Effector CD8-positive, alpha-beta T cell (primary cell): Measurements from ENCODE around the gene CHEK1.
"Not testable (repeated sequence)": the region's sequence is repeated elsewhere in the genome, so short reads cannot be mapped to it uniquely, and the experiment has no call there.

Source experiments
- DNase-seq: peaks from one replicate; lab custom pipeline; 2025; lab: John Stamatoyannopoulos, UW
- total RNA-seq, 4 experiments: gene quantifications; one replicate each; lab custom pipeline; 2026; lab: John Stamatoyannopoulos, UW

CHEK1 gene
- 2.0 to 9.8 (median 5.6) reads per million in 4 experiments for total RNA-seq

DNA sequence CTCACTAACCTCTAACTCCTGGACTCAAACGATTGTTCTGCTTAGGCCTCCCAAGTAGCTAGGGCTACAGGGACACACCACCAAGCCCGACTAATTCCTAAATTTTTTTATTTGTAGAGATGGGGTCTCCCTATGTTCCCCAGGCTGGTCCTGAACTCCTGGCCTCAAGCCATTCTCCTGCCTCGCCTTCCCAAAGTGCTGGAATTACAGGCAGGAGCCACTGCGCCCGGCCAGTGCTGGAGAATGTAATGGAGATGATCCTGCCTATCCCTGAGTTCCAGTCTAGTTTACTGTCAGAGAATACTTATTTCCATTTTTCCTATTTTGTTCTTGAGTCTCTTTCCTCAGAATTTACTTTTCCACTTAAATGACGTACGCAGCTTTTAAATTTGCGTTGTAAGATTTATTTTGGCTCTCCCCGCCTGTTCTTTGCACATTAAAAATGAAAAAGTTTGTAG is at the start of gene CHEK1:
CHEK1 (plus strand) TSS at position 408 of the 458 bp plus-strand sequence. CDS start 1,606 bp downstream, outside the sequence.
- DNase-seq: no peak

DNA sequence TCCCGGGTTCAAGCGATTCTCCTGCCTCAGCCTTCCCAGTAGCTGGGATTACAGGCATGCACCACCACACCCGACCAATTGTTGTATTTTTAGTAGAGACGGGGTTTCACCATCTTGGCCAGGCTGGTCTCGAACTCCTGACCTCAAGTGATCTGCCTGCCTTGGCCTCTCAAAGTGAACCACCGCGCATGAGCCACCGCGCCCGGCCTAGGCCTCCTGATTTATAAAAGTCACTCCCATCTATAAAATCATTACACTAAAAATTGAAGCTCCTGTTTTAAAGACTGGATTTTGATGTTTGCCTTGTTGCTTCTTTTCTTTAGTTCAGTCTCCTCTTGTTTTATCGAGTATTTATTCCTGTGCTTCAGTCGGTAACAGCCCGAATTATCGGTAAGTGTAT is 47.8 kb upstream of the CHEK1 start:
- not testable (repeated sequence) for DNase-seq

DNA sequence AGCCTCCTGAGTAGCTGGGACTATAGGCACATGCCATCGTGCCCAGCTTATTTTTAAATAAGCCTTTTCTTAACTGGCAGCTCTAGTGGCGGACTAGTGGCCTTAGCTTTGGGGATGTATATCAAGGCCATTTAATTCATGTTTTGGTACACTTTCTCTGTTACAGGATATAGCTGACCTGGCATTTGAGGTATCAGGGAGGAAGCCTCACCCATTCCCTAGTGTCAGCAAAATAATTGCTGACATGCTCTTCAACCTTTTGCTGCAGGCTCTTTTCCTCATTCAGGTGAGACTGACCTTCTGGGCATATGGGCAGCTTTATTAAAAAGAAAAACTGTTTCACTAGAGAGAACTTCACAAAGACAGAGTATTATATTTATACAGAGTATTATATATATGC is 46.2 kb upstream of the CHEK1 start:
- DNase-seq: no peak

DNA sequence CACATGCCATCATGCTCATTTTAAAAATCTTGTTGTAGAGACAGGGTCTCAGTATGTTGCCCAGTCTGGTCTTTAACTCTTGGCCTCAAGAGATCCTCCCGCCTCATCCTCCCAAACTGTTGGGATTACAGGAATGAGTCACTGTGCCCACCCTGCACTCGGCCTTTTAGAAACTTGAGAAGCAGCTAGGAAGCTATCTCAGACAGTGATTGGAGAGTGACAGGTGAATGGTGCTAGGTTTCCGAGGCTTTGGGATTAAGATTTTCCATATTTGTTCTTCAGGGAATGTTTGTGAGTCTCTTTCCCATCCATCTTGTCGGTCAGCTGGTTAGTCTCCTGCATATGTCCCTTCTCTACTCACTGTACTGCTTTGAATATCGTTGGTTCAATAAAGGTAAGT is 45.2 kb upstream of the CHEK1 start:
- no peak for DNase-seq

DNA sequence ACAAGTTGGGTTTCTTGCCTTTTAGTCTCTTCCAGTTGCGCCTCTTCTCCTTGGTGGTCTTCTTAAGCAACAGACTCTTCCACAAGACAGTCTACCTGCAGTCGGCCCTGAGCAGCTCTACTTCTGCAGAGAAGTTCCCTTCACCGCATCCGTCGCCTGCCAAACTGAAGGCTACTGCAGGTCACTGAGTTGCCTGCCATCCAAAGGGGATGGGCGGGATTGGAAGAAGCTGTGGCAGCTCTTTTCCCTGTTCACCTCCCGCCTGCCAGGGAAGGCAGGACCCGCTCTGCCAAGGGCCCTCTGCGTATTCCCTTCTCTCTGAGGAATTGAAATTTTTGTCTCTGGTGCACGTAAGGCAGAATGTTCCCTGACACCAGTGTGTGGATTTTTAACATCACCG is 41.5 kb upstream of the CHEK1 start:
- DNase-seq: no peak

DNA sequence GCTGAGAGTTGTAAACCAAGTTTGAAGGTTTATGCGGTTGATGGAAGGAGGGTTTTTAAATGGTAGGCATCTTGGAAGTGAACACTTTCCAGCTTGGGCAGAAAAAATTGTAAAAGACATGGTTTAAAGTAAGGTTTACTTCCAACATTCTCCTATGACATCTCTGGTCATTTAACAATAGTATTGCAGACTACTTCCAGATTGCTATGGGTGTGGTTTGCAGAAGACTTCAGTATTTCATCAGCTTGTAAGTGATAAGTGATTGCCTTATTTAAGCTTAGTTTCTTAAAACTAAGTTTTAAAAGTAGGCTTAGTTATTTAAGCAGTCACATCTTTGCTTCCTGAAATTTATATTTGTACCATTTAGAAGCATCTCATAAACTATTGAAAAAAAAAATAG is 39.5 kb upstream of the CHEK1 start:
- no peak for DNase-seq

DNA sequence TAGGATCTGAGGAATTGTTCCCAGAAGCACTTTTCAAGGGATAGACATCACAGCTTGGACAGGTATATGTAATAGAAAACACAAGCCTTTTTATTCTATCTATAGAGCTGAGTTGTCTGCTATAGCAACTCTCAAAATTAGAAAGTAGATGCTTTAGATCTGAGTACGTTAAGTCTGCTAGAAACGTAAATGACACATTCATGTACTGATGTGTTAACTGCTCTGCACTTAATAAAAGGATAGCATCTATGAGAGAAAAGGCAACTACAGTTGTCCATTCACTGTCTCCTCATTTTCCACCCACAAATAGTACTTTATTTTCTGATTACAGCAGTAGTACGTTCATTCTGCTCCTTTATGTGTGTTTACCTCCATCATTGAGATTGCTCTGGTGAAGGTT is 38.3 kb upstream of the CHEK1 start:
- DNase-seq: no peak

- DNase-seq: no peak
Observed at GRCh38 chr11:125587480-125587879, 37.5 kb upstream of the CHEK1 start.

- no peak for DNase-seq
Observed at GRCh38 chr11:125588505-125588904, 36.5 kb upstream of the CHEK1 start.

DNA sequence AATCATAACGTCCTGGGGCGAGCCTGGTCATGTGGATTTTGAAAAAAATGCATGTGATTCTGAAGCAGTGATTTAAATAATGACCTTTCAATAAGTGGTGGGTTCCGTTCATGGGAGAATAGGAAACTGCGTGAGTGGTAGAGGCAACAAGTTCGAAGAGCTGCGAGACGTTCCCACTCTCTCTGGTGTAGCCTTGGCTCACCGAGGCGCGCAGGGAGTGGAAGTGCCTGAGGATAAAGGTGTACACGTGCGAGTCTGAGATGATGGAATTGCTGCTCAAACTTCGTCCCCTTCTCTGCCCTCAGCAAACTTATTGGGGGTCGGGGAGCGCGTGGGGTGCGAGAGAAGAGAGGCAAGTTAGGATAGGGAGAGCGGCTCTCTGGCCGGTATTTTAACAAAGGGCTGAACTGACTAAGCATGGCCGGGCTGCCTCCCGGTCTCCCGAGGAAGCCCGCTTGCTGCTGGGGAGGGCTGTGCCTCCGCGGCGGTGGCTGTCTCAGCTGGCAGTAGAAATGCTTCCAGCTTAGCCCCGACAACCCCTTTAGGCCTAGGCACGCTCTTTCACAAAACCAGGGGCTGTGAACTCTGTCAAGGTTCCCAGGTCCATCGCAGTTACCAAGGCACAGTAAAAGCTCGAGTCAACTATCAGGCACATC is 33.2 kb upstream of the CHEK1 start:
- DNase-seq: peak; percentile 20

DNA sequence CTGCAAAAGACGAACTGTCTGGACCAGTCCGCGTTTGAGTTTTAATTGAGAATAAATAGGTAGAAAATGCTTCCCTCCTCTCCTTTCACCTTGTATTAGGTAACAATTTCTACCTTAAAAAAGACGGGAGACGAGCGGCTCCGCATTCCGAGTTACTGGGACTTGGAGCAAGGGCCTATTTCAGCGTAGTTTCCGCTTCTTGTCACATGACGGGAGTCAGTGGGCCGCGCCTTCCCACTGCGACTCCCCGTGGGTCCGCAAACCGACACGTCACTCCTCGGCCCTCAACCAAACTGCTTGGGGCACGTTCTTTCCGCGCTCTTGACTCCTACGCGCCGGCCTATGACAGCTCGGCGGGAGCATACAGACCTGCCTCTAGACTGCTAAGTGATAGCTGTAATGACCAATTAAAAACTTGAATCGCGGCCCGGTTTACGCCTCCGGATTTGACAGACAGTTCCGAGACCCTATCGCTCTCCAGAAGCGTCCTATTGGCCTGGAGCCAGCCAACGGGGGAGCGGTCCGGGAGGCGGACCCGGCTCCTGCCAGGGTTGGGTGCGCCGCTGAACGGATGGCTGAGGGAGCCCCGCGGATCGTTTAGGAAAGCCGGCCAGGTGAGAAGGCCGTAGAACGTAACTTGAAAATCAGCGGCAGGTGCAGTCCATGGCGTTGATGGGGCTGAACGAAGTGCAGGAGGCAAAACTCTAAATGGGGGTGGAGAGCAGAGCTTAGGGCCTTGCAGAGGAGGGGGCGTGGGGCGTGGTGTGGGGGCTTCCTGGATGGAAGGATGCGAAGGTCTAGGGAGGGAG is 32.5 kb upstream of the CHEK1 start, which contains the start of gene STT3A:
STT3A (plus strand) TSS at position 548 of the 809 bp plus-strand sequence. CDS start 3,064 bp downstream, outside the sequence.
- peak; percentile 98 for DNase-seq

- no peak for DNase-seq
Observed at GRCh38 chr11:125593114-125593820, 31.7 kb upstream of the CHEK1 start.

GRCh38 chr11:125594958-125595357 is 30.0 kb upstream of the CHEK1 start:
- DNase-seq: no peak

DNA sequence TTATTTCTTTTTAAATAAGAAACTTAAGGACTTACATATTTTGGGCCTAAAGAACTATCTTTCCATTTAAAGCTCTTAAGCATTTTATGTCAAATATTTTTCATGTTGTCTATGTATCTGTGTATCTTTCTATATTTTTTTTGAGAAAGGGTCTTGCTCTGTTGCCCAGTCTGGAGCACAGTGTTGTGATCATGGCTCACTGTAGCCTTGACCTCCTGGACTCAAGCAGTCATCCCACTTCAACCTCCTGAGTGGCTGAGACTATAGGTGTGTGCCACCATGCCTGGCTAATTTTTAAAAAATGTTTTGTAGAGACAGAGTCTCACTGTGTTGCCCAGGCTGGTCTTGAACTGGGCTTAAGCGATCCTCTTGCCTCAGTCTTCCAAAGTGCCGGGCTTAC is 24.3 kb upstream of the CHEK1 start:
- no peak for DNase-seq

DNA sequence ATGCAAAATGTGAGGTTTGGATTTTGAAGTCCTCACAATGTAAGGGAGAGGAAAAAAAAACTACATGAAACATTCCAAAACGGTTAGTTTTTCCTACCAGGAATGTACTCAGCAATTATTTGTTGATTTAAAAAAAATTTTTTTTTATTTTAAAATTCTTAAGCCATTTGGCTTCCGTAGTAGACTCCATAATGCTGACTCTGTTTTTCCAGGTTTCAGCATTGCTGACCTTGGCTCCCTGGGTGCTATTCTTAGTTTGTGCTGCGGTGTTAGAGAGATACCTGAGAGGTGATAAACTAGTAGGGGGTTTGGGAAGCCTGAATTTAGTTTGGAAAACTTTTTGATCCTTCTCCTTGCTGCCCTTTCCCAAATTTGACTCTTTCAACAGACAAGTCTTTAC is 21.8 kb upstream of the CHEK1 start:
- DNase-seq: no peak

GRCh38 chr11:125605417-125605816 is 19.5 kb upstream of the CHEK1 start:
- DNase-seq: no peak

- no peak for DNase-seq
Observed at GRCh38 chr11:125609545-125609944, 15.4 kb upstream of the CHEK1 start.

- no peak for DNase-seq
Observed at GRCh38 chr11:125618383-125618782, 6.6 kb upstream of the CHEK1 start.

- DNase-seq: no peak
Observed at GRCh38 chr11:125621995-125622394, 3.0 kb upstream of the CHEK1 start.

DNA sequence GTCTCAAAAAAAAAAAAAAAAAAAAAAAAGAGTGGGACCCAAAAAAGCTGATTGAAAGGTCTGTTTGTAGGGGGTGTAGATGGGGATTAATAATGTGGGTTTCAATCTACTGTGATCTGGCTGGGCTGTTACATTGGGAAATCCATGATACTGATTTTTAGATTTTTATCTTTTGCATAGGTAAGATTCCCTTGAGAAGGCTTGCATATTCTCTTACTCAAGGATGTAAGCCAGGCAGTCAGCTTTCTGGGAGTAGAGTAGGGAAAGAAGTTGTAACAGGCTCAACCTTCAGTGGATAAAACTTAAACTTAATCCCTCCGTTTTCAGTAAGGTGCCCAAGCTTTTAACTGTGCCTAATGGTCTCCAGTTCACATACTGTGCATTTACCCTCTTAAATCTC is 1.9 kb upstream of the CHEK1 start:
- no peak for DNase-seq

DNA sequence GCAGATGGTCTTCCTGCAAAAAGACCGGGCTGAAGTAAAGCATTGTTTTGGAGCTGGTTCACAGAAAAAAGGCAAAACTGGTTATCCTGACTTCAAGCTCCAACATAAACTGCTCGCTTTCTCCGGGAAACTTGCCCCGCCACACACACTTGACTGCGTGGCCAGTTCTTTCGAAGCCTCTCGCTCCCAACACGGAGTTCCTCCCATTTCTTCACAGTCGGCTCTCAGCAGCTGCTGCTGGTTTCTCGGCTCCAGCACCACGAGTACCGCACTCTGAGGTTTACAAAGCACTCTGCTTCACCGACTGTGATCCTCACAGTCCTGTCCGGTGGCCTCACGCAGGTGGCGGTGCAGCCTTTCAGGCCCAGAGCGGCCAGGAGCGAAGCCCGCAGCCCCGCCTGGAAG is 264 bp downstream of the CHEK1 start:
- DNase-seq: no peak

DNA sequence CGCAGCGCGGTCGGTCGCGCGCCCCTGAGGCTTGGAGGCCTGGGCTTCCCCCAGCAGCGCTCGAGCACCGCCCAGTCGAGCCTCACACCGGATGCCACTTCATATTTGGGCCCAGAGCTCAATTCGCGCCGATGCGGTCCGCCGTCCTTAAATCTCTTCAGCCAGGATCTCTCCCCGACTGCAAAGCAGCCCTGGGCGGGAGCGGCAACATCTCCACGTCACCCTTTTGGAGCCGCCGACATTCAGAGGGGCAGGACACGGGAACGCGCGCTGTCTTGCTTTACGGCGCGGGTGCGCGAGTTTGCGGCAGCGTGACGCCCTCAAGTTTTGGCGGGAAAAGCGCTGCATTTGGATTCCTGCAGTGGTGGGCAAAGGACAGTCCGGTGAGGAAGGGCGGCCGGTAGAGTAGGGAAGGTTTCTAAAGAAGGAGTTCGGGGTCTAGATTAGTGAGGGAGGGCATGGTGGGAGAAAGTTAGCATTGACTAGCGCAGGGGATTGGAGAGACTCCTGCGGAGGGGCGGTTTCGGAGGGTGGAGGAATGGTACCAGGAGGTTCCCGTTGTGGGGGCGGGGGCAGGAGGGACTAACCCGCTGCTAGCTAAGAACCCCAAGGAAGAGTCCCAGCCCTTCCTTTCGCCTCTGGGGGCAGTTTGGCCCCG is 796 bp downstream of the CHEK1 start:
- peak; percentile 69 for DNase-seq
